ENCODE data around the gene LAIR1.

- no peak for TF ChIP-seq POLR2AphosphoS5 (IDR thresholded peaks at IDR 0.05)
- TF ChIP-seq CTCF (IDR thresholded peaks at IDR 0.05), result no peak
- TF ChIP-seq EP300 (IDR thresholded peaks at IDR 0.05), result no peak
- no peak for TF ChIP-seq POLR2A (IDR thresholded peaks at IDR 0.05)
Measured at GRCh38 chr19:54383330-54383729, 18.6 kb upstream of the LAIR1 start.

Measured in upper lobe of left lung (tissue), 4 donors.